Gastrocnemius medialis (tissue), 4 donors: ENCODE data around the gene GALNTL6. TPM values are rescaled to one million over a fixed set of nuclear protein-coding genes. Genes with fewer than 3 reads are reported as not detected.

Experiments
- ATAC-seq, 2 donors: fragments of 150-250 bp; one replicate each; pipeline ENCODE4 v1.9.1; 2016
- DNase-seq, 2 donors: peaks; one replicate each; pipeline ENCODE4 v3.0.0-alpha.2; 2019
- H3K27ac ChIP-seq, 4 donors: fragments of 200-600 bp; sonication (generic); 1 replicate in 1 of 4; 2 replicates in 3 of 4; pipeline ENCODE4 v1.5.1; 2016 to 2018; ENCODE audit warnings: mild to moderate bottlenecking in 2 of 4, moderate library complexity in 1 of 4
- H3K27me3 ChIP-seq, 3 donors: fragments of 200-600 bp; sonication (generic) in 2 of 3; 1 replicate in 1 of 3; 2 replicates in 2 of 3; pipeline versions ENCODE4 v1.5.1 to v1.6.0; 2016 to 2019; ENCODE audit warnings: mild to moderate bottlenecking in 1 of 3, moderate library complexity in 1 of 3
- H3K36me3 ChIP-seq, 2 donors: fragments of 200-600 bp; sonication (generic) in 1 of 2; one replicate each; pipeline ENCODE4 v1.5.1; 2017 to 2018
- H3K4me1 ChIP-seq, 2 donors: fragments of 200-600 bp; sonication (generic) in 1 of 2; one replicate each; pipeline ENCODE4 v1.5.1; 2016 to 2017; ENCODE audit warnings: mild to moderate bottlenecking in 2 of 2
- H3K4me3 ChIP-seq, 4 donors: fragments of 200-600 bp; sonication (generic) in 3 of 4; 1 replicate in 1 of 4; 2 replicates in 3 of 4; pipeline ENCODE4 v1.5.1; 2016 to 2019; ENCODE audit warnings: mild to moderate bottlenecking in 2 of 4
- H3K9me3 ChIP-seq, 3 donors: fragments of 200-600 bp; sonication (generic) in 2 of 3; 1 replicate in 1 of 3; 2 replicates in 2 of 3; pipeline ENCODE4 v1.5.1; 2016 to 2019
- POLR2A ChIP-seq, 2 donors: fragments of 450-650 bp; IDR thresholded peaks; one replicate each; pipeline ENCODE4 v1.6.1; 2017; ENCODE audit warnings: antibody characterized with exemption in 2 of 2, mild to moderate bottlenecking in 2 of 2, moderate library complexity in 2 of 2
- in situ Hi-C, 4 donors: fragments of 200-750 bp; cut with MboI; loops; one replicate each; pipeline versions ENCODE4 v1.15.0 to v1.8.0; 2017; ENCODE audit warnings: low sequenced_read_pairs in 4 of 4
- intact Hi-C: fragments of 100-400 bp; cut with DNase I; formaldehyde crosslinking; loops from one replicate; pipeline ENCODE4 v1.15.1; 2023; ENCODE audit warnings: low total_unique reads
- total RNA-seq, 4 donors: library from RNA; depleted of rRNA; stranded (reverse); fragments of >200 nt; gene quantifications; one replicate each; pipeline versions ENCODE4 v1.1.0 to v1.2.3, GENCODE V29; 2016
- TF ChIP-seq, protein P1 (sequence below), 5 experiments: fragments of 450-650 bp in 3 of 5; fragments of 200-600 bp in 2 of 5; sonication (generic) in 2 of 5; IDR thresholded peaks in 4 of 5; conservative IDR thresholded peaks in 1 of 5; 1 replicate in 4 of 5; 2 replicates in 1 of 5; pipeline ENCODE4 v1.5.1; 2016 to 2019; ENCODE audit warnings: antibody characterized with exemption in 5 of 5, mild to moderate bottlenecking in 3 of 5, moderate library complexity in 3 of 5

GALNTL6 gene
- total RNA-seq, 4 donors from 2014 or later: not detected

DNA sequence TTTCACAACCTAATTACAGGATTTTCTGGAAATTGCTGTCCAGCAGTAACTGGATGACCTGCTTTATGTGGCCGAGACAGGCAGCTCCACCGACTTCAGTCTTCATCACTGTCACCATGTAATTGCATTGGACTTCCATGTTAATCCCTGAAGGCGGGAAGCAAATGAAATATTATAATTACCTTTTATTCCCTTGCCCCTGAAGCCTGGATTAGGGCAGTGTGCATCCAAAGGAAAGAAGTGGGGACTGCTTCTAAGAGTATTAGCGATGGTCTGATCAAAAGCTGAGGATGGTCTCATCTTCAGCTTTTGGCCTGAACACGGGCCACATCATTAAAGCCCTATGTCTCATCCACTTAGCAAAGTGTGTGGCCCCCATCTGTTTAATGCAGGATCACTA, 1043.8 kb downstream of the GALNTL6 start:
- no peaks in the 10 kb centered on the region for H3K36me3 ChIP-seq
- no peaks in the 10 kb centered on the region for H3K9me3 ChIP-seq
- no peak for ATAC-seq
- no peaks in the 10 kb centered on the region for H3K4me1 ChIP-seq
- TF ChIP-seq POLR2A (IDR thresholded peaks at IDR 0.05): no peak
- TF ChIP-seq, protein P1, sequence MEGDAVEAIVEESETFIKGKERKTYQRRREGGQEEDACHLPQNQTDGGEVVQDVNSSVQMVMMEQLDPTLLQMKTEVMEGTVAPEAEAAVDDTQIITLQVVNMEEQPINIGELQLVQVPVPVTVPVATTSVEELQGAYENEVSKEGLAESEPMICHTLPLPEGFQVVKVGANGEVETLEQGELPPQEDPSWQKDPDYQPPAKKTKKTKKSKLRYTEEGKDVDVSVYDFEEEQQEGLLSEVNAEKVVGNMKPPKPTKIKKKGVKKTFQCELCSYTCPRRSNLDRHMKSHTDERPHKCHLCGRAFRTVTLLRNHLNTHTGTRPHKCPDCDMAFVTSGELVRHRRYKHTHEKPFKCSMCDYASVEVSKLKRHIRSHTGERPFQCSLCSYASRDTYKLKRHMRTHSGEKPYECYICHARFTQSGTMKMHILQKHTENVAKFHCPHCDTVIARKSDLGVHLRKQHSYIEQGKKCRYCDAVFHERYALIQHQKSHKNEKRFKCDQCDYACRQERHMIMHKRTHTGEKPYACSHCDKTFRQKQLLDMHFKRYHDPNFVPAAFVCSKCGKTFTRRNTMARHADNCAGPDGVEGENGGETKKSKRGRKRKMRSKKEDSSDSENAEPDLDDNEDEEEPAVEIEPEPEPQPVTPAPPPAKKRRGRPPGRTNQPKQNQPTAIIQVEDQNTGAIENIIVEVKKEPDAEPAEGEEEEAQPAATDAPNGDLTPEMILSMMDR (IDR thresholded peaks at IDR 0.05 in 4 of 5, conservative IDR thresholded peaks at IDR 0.05 in 1 of 5): no peak
- H3K27me3 ChIP-seq: no peaks in the 10 kb centered on the region
- no peak overlapping the region for H3K4me3 ChIP-seq
- intact Hi-C loops (no loop called here), in situ Hi-C loops (no loop called here)
- no peak for DNase-seq
- H3K27ac ChIP-seq: no peak overlapping the region

DNA sequence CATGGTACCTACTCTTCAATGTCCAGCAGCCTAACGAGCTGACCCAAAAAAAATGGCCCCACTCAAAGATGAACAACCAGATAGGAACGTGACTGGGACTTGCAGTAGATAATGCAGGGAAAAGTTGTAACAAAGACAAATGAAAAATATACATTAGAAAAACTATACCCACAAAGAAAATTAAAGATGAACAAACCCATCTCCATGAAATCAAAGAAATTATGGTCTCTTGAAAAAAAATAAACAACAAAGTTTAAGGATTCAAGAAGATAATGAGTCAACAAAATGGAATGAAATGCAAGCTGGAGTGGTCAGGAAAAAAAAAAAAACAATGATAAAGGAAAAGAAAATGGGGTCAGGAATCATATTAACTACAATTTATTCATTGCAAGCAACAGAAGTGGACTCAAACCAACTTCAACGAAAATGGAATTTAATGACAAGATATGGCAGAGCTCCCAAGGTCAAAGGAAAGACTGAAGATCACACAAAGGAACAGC, 1045.6 kb downstream of the GALNTL6 start:
- no peak for DNase-seq
- Histone ChIP-seq H3K36me3 (no peaks in the 10 kb centered on the region), H3K4me3 (no peak overlapping the region), H3K4me1 (no peaks in the 10 kb centered on the region), H3K9me3 (no peaks in the 10 kb centered on the region), H3K27me3 (no peaks in the 10 kb centered on the region), H3K27ac (no peak overlapping the region)
- in situ Hi-C loops: no loop called here
- intact Hi-C loops: no loop called here
- no peak for ATAC-seq
- no peak for TF ChIP-seq POLR2A (IDR thresholded peaks at IDR 0.05)
- TF ChIP-seq, protein P1 (IDR thresholded peaks at IDR 0.05 in 4 of 5, conservative IDR thresholded peaks at IDR 0.05 in 1 of 5): no peak

DNA sequence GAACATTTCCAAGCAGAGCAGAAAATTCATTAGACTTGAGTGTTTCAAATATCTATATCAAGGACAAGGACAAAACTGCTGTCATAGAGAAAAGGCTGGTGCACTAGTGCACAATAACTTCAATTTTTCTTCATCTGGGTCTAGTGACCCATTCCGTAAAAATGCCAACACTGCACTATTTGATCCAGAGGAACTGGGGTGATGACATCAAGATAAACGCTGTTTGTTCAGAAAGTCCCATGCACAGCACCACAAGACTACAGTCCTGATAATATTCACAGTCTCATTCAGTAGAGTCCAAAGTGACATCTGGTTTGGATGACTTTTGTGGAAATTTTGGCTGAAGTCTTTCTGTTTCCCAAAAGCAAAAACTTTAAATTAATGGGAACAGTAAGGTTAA, 1051.9 kb downstream of the GALNTL6 start:
- no peak overlapping the region for H3K4me3 ChIP-seq
- no peaks in the 10 kb centered on the region for H3K4me1 ChIP-seq
- H3K9me3 ChIP-seq: no peaks in the 10 kb centered on the region
- intact Hi-C loops: no loop called here
- H3K27ac ChIP-seq: no peak overlapping the region
- DNase-seq: no peak
- ATAC-seq: no peak
- H3K36me3 ChIP-seq: no peaks in the 10 kb centered on the region
- no peak for TF ChIP-seq POLR2A (IDR thresholded peaks at IDR 0.05)
- TF ChIP-seq, protein P1 (IDR thresholded peaks at IDR 0.05 in 4 of 5, conservative IDR thresholded peaks at IDR 0.05 in 1 of 5): no peak
- in situ Hi-C loops: no loop called here
- H3K27me3 ChIP-seq: no peaks in the 10 kb centered on the region

DNA sequence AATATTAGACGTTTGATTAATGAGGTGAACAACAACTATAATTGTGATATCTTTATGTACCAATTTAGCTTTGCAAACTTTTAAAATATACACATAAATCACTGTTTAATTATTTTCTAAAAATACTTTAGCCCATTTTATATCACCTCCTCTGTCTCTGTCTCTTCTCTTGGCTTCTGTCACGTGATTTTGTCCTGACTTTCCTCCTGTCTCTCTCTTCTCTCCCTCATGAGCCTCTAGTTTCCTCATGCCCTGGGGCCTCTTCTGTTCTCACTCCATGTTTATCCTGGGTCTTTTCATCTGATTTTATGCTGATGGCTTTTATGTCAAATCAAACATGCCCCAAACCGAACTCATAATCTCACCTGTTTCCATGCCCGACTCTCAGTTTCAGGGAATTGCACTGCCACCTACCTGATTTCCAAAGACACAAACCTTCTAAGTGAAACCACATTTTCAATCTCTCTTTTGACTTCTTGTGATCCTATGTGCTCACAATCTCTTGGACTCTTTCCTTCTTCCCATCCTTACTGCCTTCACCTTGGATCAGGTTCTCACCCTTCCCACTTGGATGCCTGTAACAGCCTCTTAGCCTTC, 1052.4 kb downstream of the GALNTL6 start:
- Histone ChIP-seq H3K27me3 (no peaks in the 10 kb centered on the region), H3K4me3 (no peak overlapping the region), H3K36me3 (no peaks in the 10 kb centered on the region), H3K9me3 (no peaks in the 10 kb centered on the region), H3K27ac (no peak overlapping the region), H3K4me1 (no peaks in the 10 kb centered on the region)
- DNase-seq (no peak), ATAC-seq (no peak)
- TF ChIP-seq, protein P1 (IDR thresholded peaks at IDR 0.05 in 4 of 5, conservative IDR thresholded peaks at IDR 0.05 in 1 of 5): no peak
- no peak for TF ChIP-seq POLR2A (IDR thresholded peaks at IDR 0.05)
- in situ Hi-C loops (no loop called here), intact Hi-C loops (no loop called here)

GRCh38 chr4:172866421-172866820, 1053.2 kb downstream of the GALNTL6 start:
- Histone ChIP-seq H3K27me3 (no peaks in the 10 kb centered on the region), H3K27ac (no peak overlapping the region), H3K36me3 (no peaks in the 10 kb centered on the region), H3K9me3 (no peaks in the 10 kb centered on the region), H3K4me1 (no peaks in the 10 kb centered on the region), H3K4me3 (no peak overlapping the region)
- no peak for ATAC-seq
- no peak for DNase-seq
- no peak for TF ChIP-seq POLR2A (IDR thresholded peaks at IDR 0.05)
- TF ChIP-seq, protein P1 (IDR thresholded peaks at IDR 0.05 in 4 of 5, conservative IDR thresholded peaks at IDR 0.05 in 1 of 5): no peak
- in situ Hi-C loops (no loop called here), intact Hi-C loops (no loop called here)
